ENCODE measurements around the gene TOR1AIP2. TPM values are rescaled to one million over a fixed set of nuclear protein-coding genes. Genes with fewer than 3 reads are reported as not detected.
A peak's percentile ranks its signal among the peaks of the same experiment; 100 is the strongest.

Gene TOR1AIP2
- total and polyA plus RNA-seq, 2 of the 13 experiments (the other 11 are each of a cell fraction or from before 2014, with no cell fraction given) = 35.2 to 65.8 TPM

- peak; percentile 67; the same call in 1 of the 2 replicates for TF ChIP-seq ZBTB39 (CRISPR knock-in tag; IDR thresholded peaks at IDR 0.05)
- TF ChIP-seq ZNF30 (CRISPR knock-in tag; IDR thresholded peaks at IDR 0.05) = no peak
- TF ChIP-seq KDM1A (CRISPR knock-in tag; IDR thresholded peaks at IDR 0.05) = no peak
- TF ChIP-seq AHDC1 (CRISPR knock-in tag; IDR thresholded peaks at IDR 0.05; ENCODE audit: borderline replicate concordance) = peak; percentile 52; the same call in 1 of the 2 replicates
- TF ChIP-seq SRF (IDR thresholded peaks at IDR 0.05; ENCODE audit: low read depth, low read length) = peak; percentile 72; the same call in 1 of the 2 replicates
- peak; percentile 37 for TF ChIP-seq BORCS8-MEF2B (CRISPR knock-in tag; IDR thresholded peaks at IDR 0.05)
- peak; percentile 80 for TF ChIP-seq ZNF772 (CRISPR knock-in tag; IDR thresholded peaks at IDR 0.05)
- peak; percentile 65; the same call in 1 of the 2 replicates for TF ChIP-seq ZNF616 (CRISPR knock-in tag; IDR thresholded peaks at IDR 0.05; ENCODE audit: low read depth)
- peak; percentile 93 for TF ChIP-seq PHF20 (CRISPR knock-in tag; IDR thresholded peaks at IDR 0.05)
- peak; percentile 97 for TF ChIP-seq THAP11 (CRISPR knock-in tag; IDR thresholded peaks at IDR 0.05)
- peak; percentile 83 for TF ChIP-seq ETV5 (CRISPR knock-in tag; IDR thresholded peaks at IDR 0.05; ENCODE audit: borderline replicate concordance)
- TF ChIP-seq NR2F2 (IDR thresholded peaks at IDR 0.05; ENCODE audit: borderline replicate concordance, low read depth) = no peak
- no peak for TF ChIP-seq SMARCC2 (IDR thresholded peaks at IDR 0.05)
- TF ChIP-seq GATAD1 (CRISPR knock-in tag; IDR thresholded peaks at IDR 0.05) = peak; percentile 93
- peak; percentile 22; the same call in 1 of the 2 replicates for TF ChIP-seq ZBTB38 (CRISPR knock-in tag; IDR thresholded peaks at IDR 0.05)
- peak; percentile 35; the same call in 1 of the 2 replicates for TF ChIP-seq RELA (CRISPR knock-in tag; IDR thresholded peaks at IDR 0.05)
- no peak for TF ChIP-seq FOXA1 (IDR thresholded peaks at IDR 0.05)
- TF ChIP-seq FOXA1 (CRISPR knock-in tag; IDR thresholded peaks at IDR 0.05) = peak; percentile 57
- peak; percentile 68; the same call in 1 of the 2 replicates for TF ChIP-seq ZSCAN25 (CRISPR knock-in tag; IDR thresholded peaks at IDR 0.05)
- no peak for TF ChIP-seq TCF7 (IDR thresholded peaks at IDR 0.05; ENCODE audit: low read depth)
- no peak for TF ChIP-seq CREB3 (CRISPR knock-in tag; IDR thresholded peaks at IDR 0.05)
These were observed 4.8 kb upstream of the TOR1AIP2 start, which contains the start of gene TOR1AIP1 (continued) for GRCh38 chr1:179882253-179883039.

Measured in HepG2 (cell line).